AG10803 (cell line): ENCODE measurements around the gene AP1S3.

ENCODE experiments used
- DNase-seq: peaks from one replicate; pipeline ENCODE4 v3.0.0; 2010; ENCODE audit warnings: low read depth
- H3K4me3 ChIP-seq: 2 replicates; pipeline ENCODE4 v1.5.1; 2011; ENCODE audit warnings: mild to moderate bottlenecking, low read length, control low read depth
- TF ChIP-seq, protein P1 (sequence below): conservative IDR thresholded peaks from 2 replicates; pipeline ENCODE4 v1.5.1; 2011; ENCODE audit warnings: mild to moderate bottlenecking, low read length, control low read depth, inconsistent platforms

The AP1S3 gene

GRCh38 chr2:223832241-223832903, 5.0 kb downstream of the AP1S3 start:
- H3K4me3 ChIP-seq: no peak overlapping the region
- DNase-seq: no peak
- TF ChIP-seq, protein P1, sequence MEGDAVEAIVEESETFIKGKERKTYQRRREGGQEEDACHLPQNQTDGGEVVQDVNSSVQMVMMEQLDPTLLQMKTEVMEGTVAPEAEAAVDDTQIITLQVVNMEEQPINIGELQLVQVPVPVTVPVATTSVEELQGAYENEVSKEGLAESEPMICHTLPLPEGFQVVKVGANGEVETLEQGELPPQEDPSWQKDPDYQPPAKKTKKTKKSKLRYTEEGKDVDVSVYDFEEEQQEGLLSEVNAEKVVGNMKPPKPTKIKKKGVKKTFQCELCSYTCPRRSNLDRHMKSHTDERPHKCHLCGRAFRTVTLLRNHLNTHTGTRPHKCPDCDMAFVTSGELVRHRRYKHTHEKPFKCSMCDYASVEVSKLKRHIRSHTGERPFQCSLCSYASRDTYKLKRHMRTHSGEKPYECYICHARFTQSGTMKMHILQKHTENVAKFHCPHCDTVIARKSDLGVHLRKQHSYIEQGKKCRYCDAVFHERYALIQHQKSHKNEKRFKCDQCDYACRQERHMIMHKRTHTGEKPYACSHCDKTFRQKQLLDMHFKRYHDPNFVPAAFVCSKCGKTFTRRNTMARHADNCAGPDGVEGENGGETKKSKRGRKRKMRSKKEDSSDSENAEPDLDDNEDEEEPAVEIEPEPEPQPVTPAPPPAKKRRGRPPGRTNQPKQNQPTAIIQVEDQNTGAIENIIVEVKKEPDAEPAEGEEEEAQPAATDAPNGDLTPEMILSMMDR: no peak

GRCh38 chr2:223829128-223829527, 8.3 kb downstream of the AP1S3 start:
- H3K4me3 ChIP-seq: no peak overlapping the region
- TF ChIP-seq, protein P1: no peak
- no peak for DNase-seq

GRCh38 chr2:223828314-223828713, 9.1 kb downstream of the AP1S3 start:
- TF ChIP-seq, protein P1: no peak
- no peak for DNase-seq
- no peak overlapping the region for H3K4me3 ChIP-seq

DNA sequence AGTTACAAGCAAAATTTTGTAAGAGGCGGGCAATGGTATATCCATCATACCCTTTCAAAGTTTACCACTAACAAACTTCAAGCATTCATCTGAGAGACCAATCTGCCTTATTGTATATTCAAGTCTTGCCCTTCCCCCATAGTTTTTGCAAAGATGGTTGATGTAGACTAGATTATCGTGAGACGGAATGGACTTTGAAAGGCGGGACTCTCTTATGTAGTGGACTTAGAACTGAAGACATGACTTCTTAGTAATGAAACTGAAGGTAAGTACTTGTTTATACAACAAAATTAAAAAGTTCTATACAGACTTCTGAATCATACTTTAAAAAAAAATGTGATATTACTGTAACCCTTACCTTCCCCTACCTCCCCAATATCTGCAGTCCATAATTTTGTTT, 10.4 kb downstream of the AP1S3 start:
- H3K4me3 ChIP-seq: no peak overlapping the region
- no peak for DNase-seq
- TF ChIP-seq, protein P1: no peak

DNA sequence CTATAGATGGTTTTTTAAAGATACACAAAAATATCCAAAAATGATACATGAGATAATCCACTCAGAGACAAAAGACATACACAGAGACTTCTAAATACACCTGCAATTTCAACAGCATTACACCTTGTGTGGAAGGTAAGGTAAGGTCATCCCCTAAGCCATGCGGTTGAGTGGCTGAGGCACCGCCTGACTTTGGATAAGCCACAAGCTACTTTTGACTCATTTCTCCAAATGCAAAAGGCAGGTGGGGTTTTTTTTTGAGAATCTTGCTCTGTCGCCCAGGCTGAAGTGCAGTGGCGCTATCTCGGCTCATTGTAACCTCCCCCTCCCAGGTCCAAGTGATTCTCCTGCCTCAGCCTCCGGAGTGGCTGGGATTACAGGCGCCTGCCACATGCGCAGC, 13.1 kb downstream of the AP1S3 start:
- DNase-seq: no peak
- H3K4me3 ChIP-seq: no peak overlapping the region

DNA sequence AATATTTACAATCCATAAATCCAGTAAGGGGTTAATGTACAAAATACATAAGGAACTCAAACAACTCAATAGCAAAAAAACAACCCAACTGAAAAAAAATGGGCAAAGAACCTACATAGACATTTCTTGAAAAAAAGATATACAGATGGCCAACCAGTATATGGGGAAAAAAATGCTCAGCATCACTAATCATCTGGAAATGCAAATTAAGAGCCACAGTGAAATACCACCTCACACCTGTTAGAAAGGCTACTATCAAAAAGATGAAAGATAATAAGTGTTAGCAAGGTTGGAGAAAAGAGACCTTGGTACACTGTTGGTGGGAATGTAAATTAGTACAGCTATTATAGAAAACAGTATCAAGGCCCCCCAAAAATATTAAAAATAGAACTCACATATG, 14.6 kb downstream of the AP1S3 start:
- no peak for DNase-seq
- TF ChIP-seq, protein P1: no peak
- no peak overlapping the region for H3K4me3 ChIP-seq

More for the DNA sequence above, 13.1 kb downstream of the AP1S3 start:
- TF ChIP-seq, protein P1: no peak

DNA sequence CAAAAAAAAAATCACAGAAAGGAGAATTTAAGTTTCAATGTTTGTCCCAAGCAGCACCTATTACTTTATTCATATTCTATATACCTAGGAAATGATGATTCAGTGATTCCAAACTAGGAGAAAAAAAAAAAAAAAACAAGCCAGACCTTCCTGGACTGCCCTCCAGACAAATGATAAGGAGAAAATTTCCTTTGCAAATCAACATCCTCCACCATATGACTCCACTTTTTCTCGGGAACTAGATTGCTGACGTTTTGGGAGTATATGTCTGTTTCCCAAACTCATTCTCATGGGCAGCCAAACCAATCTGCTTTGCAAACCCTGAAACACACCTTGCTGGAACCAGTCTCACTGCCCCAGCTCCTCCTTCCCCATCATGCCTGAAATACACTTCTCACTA, 16.8 kb downstream of the AP1S3 start:
- TF ChIP-seq, protein P1: no peak
- no peak for DNase-seq
- no peak overlapping the region for H3K4me3 ChIP-seq
